DOHH2 (cell line): ENCODE results near the gene RAD51B.

ENCODE experiments used
- H3F3A ChIP-seq: fragments of 200-600 bp; sonication (generic), shearing (Covaris generic); 2 replicates; pipeline ENCODE4 v1.6.0; 2016; ENCODE audit warnings: antibody characterized with exemption, mild to moderate bottlenecking; ENCODE audit not compliant: control insufficient read depth, insufficient read depth
- H3K27ac ChIP-seq: fragments of 200-600 bp; sonication (generic); 2 replicates; pipeline ENCODE4 v1.5.1; 2014; ENCODE audit warnings: low read depth, mild to moderate bottlenecking, low read length, moderate library complexity
- H3K27me3 ChIP-seq: fragments of 200-600 bp; sonication (generic); 2 replicates; pipeline ENCODE4 v1.6.1; 2014; ENCODE audit warnings: mild to moderate bottlenecking, low read length, mixed read lengths; ENCODE audit not compliant: control insufficient read depth
- H3K36me3 ChIP-seq: fragments of 200-600 bp; sonication (generic); 2 replicates; pipeline ENCODE4 v1.6.1; 2014; ENCODE audit warnings: mild to moderate bottlenecking, low read length, moderate library complexity, mixed read lengths; ENCODE audit not compliant: control insufficient read depth
- H3K4me1 ChIP-seq: fragments of 200-600 bp; sonication (generic); 2 replicates; pipeline ENCODE4 v1.6.1; 2014; ENCODE audit warnings: mild to moderate bottlenecking, low read length, mixed read lengths; ENCODE audit not compliant: control insufficient read depth
- H3K4me2 ChIP-seq: fragments of 200-600 bp; sonication (generic); 2 replicates; pipeline ENCODE4 v1.6.0; 2014; ENCODE audit warnings: mild to moderate bottlenecking, low read length, moderate library complexity
- H3K4me3 ChIP-seq: fragments of 200-600 bp; sonication (generic); 2 replicates; pipeline ENCODE4 v1.5.1; 2014; ENCODE audit warnings: mild to moderate bottlenecking, low read length, mixed read lengths
- H3K79me2 ChIP-seq: fragments of 200-600 bp; sonication (generic); 2 replicates; pipeline ENCODE4 v1.6.1; 2014; ENCODE audit warnings: mild to moderate bottlenecking, low read length, mixed read lengths; ENCODE audit not compliant: control insufficient read depth
- H3K9me2 ChIP-seq: fragments of 200-600 bp; sonication (generic); replicated peaks from 2 replicates; pipeline ENCODE4 v1.6.1; 2014; ENCODE audit warnings: mild to moderate bottlenecking, low read length, mixed read lengths; ENCODE audit not compliant: control insufficient read depth
- H3K9me3 ChIP-seq: fragments of 200-600 bp; sonication (generic); 2 replicates; pipeline ENCODE4 v1.6.1; 2014; ENCODE audit warnings: antibody characterized with exemption, low read length, mixed read lengths; ENCODE audit not compliant: control insufficient read depth, insufficient read depth
- H4K20me1 ChIP-seq: fragments of 200-600 bp; sonication (generic); 2 replicates; pipeline ENCODE4 v1.6.0; 2014; ENCODE audit warnings: low read depth, mild to moderate bottlenecking, antibody characterized with exemption, low read length, moderate library complexity; ENCODE audit not compliant: control insufficient read depth, insufficient read depth
- CTCF ChIP-seq: fragments of 200-600 bp; sonication (generic); IDR thresholded peaks from one replicate; pipeline ENCODE4 v1.5.1; 2014; ENCODE audit warnings: antibody characterized with exemption, mild to moderate bottlenecking, low read depth, low read length; ENCODE audit not compliant: poor library complexity, severe bottlenecking
- EZH2phosphoT487 ChIP-seq: fragments of 200-600 bp; sonication (generic); IDR thresholded peaks from 2 replicates; pipeline ENCODE4 v1.6.1; 2017; ENCODE audit warnings: borderline replicate concordance, mild to moderate bottlenecking, antibody characterized with exemption, low read length, moderate library complexity, mixed read lengths

RAD51B gene

GRCh38 chr14:68094752-68095151, 275.2 kb downstream of the RAD51B start:
- H3K79me2 ChIP-seq: no peaks in the 10 kb centered on the region
- TF ChIP-seq EZH2phosphoT487 (no peak), CTCF (no peak)
- H3K9me2 ChIP-seq: no peaks in the 10 kb centered on the region
- no peaks in the 10 kb centered on the region for H3K36me3 ChIP-seq
- H3K4me3 ChIP-seq: no peak overlapping the region
- no peaks in the 10 kb centered on the region for H4K20me1 ChIP-seq
- H3K9me3 ChIP-seq: peaks cover 5% of the 10 kb centered on the region; the same call in 1 of the 2 replicates
- no peaks in the 10 kb centered on the region for H3F3A ChIP-seq
- H3K27me3 ChIP-seq: no peaks in the 10 kb centered on the region
- H3K4me2 ChIP-seq: no peak overlapping the region
- H3K4me1 ChIP-seq: no peaks in the 10 kb centered on the region
- H3K27ac ChIP-seq: no peak overlapping the region

GRCh38 chr14:68097727-68098126, 278.1 kb downstream of the RAD51B start:
- no peak overlapping the region for H3K27ac ChIP-seq
- TF ChIP-seq EZH2phosphoT487 (no peak), CTCF (no peak)
- no peaks in the 10 kb centered on the region for H3K36me3 ChIP-seq

GRCh38 chr14:68098834-68099233, 279.3 kb downstream of the RAD51B start:
- Histone ChIP-seq H4K20me1 (no peaks in the 10 kb centered on the region), H3K9me2 (no peaks in the 10 kb centered on the region), H3K4me2 (no peak overlapping the region), H3K9me3 (peaks cover 27% of the 10 kb centered on the region), H3K27ac (no peak overlapping the region), H3F3A (no peaks in the 10 kb centered on the region), H3K27me3 (no peaks in the 10 kb centered on the region), H3K79me2 (no peaks in the 10 kb centered on the region), H3K36me3 (no peaks in the 10 kb centered on the region), H3K4me1 (no peaks in the 10 kb centered on the region), H3K4me3 (no peak overlapping the region)
- TF ChIP-seq EZH2phosphoT487: no peak
- no peak for TF ChIP-seq CTCF

More at GRCh38 chr14:68097727-68098126, 278.1 kb downstream of the RAD51B start:
- peaks cover 25% of the 10 kb centered on the region for H3K9me3 ChIP-seq
- no peaks in the 10 kb centered on the region for H3K9me2 ChIP-seq
- no peaks in the 10 kb centered on the region for H4K20me1 ChIP-seq
- no peaks in the 10 kb centered on the region for H3K79me2 ChIP-seq
- H3K27me3 ChIP-seq: no peaks in the 10 kb centered on the region
- no peaks in the 10 kb centered on the region for H3K4me1 ChIP-seq
- no peaks in the 10 kb centered on the region for H3F3A ChIP-seq
- no peak overlapping the region for H3K4me2 ChIP-seq
- no peak overlapping the region for H3K4me3 ChIP-seq
